ENCODE data around the gene ZFX.

Gene ZFX

DNA sequence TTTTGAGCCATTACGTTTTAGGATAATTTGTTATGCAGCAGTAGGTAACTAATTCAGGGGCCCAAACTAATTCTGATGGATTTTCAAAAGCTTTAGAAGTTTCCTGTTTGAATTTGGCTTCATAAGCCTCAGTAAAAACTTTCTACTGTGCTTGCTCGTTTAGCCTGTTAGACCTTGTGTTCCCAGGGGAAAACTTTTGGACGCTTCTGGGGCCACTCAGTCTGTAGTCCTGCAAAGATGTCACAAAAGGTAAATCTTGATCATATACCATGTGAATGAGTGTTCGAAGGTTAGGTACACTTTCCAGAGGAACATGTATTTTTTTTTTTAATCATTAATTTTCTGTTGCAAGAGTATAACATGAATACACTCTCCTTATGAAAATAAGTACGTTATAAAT, 93.7 kb downstream of the ZFX start:
- no peak for DNase-seq

DNA sequence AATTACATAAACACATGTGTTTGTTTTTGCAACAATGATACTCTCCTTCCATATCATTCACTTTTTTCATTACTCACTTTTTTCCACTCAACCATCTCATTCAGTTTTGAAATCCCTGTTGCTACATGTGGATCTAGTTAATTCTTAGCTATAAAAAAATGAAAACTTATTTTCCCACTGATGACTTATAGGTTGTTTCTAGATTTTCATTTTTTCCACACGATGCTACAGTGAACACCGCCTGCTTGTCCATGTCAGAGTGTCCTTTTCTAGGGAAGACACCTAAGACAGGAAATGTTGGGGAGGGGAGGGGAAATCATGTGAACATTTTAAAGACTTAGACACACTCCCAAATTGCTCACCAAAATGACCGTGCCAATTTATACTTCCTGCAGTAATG, 94.2 kb downstream of the ZFX start:
- no peak for DNase-seq

DNA sequence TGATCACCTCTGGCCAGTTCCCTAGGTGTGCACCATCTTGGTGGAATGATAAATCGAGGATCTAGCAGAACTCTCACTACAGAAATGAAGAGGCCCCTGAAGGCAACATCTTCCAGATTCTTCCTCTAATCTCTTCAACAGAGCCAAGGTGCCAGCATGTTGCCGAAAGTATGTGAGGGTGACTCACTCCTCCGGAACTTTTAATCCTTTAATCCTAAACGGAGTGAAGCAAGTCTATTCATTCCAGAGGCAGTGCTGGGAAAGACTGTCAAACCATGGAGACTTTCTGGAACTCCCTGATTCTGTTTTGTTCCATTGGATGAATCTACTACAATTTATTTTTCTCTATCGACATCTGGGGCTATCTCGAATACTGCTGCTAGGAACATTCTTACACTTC, 95.7 kb downstream of the ZFX start:
- no peak for DNase-seq

DNA sequence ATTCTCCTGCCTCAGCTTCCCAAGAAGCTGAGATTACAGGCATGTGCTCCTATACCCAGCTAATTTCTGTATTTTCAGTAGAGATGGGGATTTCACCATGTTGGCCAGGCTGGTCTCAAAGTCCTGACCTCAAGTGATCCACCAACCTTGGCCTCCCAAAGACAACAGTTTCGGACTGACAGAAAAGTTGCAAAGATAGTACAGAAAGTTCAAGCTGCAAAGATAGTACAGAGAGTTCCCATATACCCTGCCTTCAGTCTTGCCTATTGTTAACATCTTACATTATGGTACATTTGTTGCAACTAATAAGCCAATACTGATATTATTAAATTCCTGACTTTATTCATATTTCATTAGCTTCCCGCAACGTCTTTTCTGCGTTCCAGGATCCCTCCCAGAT, 98.5 kb downstream of the ZFX start:
- DNase-seq, result no peak

DNA sequence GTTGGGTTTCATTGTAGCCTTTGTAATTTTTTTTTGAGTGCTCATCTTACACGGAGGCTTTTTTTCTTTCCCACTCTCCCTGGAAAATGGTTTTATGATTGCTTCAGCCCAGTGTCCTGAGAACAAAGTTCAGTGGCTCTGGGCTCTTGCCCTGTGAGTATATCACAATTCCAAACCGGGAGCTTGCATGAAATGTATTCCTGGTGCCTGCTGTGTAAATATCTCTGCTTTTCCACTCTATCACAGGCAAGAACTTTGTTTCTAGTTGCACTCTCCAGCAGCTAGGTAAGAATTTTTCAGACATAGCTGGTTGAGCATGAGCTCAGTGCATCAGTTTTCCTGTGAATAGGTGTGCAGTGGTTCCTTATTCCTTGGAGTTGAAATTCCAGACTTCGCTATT, 103.5 kb downstream of the ZFX start:
- DNase-seq, result no peak

DNA sequence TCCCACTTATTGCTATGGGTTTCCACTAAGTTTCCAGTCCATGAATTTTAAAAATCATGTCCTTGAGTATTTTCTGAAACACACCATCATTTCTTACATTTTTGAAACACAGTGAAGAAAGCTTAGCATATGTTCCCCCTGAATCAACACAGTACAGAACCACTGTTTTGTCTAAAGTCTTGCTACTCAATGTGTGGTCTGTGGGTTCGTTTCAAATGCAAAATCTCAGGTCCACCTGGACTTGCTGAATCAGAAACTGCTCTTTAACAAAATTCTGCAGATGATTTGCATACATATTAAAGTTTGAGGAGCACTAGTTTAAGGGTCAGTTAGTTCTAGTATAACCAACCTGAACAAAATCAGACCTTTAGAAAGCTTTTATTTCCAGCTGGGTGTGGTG, 103.9 kb downstream of the ZFX start:
- DNase-seq, result no peak

DNA sequence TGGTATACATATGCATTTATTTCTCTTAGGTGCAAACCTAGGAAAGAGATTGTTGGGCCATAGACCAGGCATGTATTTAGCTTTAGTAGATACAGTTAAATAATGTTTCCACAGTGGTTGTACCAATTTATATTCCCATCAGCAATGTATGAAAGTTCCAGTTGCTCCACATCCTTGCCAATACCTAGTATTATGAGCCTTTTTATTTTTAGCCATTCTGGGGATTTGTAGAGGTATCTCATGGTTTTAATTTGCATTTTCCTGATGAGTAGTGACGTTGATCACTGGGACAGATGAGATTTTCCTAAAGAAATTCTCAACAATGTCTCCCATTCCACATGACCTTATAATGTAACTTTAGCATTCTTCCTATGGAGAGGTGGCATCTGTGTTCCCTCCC, 107.5 kb downstream of the ZFX start:
- no peak for DNase-seq

DNA sequence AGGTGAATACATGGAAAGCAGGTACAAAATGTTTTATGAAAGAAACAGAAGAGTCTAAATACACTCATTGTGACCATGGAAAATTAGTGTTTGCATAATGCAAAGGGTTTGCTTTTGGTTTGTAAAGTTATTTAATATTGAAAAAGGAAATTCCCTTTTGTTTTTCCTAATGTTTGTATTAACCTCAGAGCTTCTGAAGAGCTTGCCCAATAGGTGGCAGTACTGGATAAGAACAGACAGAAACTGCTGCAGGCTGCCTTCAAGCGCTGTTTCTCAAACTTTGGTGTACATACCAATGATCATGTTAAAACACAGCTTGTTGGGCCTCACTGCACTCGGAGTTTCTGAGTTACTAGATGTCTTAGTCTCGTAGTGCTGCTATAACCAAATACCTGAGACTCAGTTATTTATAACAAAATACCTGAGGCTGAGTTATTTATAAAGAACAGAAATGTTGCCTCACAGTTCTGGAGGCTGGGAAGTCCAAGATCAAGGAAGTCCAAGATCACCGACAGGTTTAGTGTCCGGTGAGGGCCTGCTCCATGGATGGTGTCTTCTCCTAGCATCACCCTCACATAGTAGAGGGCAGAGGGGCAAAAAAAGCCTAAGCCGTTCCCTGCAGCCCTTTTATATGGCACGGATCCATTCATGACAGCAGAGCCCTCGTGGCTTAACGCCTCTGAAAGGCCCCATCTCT, 110.2 kb downstream of the ZFX start:
- DNase-seq, result peak in 1 of 2 donors; percentile 14

DNA sequence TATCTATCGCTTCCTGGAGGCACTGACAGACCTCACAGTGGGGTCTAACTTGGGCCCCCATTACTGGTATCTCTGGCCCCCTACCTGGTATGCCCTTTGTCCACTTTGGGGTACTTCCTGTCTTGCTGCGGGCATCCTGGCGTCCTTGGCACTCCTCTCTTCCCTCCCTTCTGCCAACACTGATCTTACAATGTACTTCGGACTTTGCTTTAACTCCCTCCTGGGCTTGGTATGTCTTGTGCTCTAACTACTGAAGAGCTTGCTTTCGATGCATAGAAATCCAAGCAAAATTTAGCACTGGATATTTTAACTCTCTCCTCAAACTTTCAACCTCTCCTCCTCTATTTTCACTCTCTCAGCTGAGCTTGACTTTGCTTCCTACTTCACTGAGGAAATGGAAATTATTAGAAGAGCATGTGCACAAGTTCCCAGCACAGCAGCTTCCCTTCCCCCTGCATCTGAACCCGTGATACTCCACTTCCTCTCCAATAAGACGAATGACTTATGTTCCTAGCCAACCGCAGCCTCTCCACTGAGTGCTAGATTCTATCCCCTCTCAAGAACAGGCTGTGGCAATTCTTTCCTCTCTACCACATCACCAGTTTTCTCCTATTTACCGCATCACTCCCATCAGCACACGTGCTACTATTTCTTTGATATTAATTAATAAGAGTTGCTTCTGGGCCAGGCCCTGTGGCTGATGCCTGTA, 111.5 kb downstream of the ZFX start:
- DNase-seq, result peak in 1 of 2 donors; percentile 73

DNA sequence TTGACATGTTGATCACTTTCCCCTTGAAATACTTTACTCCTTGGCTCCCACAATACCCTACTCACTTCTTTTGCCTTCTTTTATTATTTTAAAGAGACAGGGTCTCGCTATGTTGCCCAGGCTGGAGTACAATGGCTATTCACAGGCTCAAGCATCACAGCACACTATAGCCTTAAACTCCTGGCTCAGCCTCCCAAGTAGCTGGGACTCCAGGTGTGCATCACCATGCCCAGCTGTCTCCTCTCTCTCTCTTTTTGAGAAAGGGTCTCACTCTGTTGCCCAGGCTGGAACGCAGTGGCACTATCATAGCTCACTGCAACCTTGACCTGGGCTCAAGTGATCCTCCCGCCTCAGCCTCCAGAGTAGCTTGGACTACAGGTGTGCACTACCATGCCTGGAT, 112.8 kb downstream of the ZFX start:
- DNase-seq, result no peak

DNA sequence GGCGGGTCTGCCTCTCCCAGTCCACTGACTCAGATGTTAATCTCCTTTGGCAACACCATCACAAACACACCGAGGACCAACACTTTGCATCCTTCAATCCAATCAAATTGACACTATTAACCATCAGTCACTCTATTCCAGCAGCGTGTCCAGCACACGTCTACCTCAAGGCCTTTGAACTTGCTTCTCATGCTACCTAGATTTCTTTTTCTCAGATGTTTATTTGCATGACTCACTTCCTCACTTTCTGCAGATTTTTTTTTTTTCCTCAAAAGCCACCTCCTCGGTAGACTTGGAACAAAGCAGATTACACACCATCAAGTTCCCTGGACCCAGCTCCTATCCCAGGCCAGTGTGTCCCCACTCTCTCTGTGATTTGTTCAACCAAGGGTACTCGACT, 114.9 kb downstream of the ZFX start:
- no peak for DNase-seq

Measured in bone marrow (tissue), 2 donors.